GM19023 (cell line): ENCODE measurements around the gene AOPEP.

Experiments used
- ATAC-seq: cut with Tn5 transposase; IDR thresholded peaks from one replicate; pipeline ENCODE4 v1.9.1; 2021; ENCODE audit warnings: mild to moderate bottlenecking, moderate library complexity; ENCODE audit not compliant: unreplicated experiment

The AOPEP gene

DNA sequence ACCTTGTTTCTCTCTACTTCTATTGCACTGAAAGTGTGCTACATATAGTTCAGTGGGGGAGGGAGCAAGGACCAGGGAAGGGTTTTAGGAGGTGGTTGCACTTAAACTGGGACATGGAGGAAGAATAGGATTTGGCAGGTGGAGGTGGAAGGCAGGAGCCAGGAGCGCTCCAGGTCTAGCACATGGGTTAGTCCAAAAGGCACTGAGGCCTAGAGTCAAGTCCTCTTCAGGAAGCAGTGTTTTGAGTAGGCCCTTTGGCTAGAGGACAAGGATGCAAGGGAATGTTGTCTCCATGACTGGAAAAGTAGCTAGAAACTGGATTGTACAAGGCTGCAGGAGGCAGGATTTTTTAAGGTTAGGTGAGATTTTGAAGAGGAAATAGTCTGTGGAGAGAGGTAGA is 31.5 kb downstream of the AOPEP start:
- no peak for ATAC-seq

DNA sequence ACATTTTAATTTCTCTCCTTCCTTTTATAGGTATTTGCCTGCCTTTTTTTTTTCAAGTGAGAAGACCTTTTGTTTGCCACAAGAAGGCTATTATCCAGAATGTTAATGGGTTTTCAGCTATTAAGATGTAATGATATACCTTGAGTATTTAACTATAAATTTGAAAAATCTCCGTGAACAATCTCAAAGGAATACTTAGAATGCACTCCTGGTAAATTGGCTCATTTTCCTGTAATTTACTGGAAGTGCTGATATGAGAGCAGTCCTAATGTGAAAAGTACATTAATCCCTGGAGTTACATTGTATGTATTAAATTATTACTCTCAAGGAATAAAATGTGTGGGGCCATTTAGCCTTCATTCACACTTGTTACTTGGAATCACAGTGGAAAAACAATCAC is 32.4 kb downstream of the AOPEP start:
- ATAC-seq = no peak

DNA sequence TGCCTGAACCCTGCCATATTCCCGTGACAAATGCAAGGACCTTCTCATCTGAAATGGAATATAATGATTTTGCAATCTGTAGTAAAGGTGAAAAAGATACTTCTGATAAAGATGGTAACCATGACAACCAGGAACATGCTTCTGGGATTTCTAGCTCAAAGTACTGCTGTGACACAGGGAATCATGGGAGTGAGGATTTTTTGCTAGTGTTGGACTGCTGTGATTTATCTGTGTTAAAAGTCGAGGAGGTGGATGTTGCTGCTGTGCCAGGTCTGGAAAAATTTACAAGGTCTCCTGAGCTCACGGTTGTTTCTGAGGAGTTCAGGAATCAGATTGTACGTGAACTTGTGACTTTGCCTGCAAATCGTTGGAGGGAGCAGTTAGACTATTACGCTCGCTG is 33.5 kb downstream of the AOPEP start:
- no peak for ATAC-seq

DNA sequence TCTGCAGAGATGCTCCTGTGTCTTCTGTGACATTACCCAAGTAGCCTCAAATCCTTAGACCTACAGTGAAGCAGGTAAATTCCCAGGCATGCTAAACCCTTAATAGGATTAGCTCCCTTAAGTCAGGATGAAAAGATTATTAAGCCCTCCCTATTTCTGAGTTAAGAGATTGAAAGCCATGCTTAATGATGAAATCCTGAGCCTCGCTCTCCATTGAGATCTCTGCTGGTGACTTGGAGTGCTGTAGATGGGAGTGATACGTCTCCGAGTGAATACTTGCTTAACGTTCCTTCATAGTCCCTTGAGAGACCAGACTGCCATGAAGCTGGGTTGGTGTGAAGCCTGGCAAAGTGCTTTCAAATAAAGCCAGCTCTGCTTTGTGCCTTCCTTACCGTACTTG is 34.2 kb downstream of the AOPEP start:
- ATAC-seq = no peak

DNA sequence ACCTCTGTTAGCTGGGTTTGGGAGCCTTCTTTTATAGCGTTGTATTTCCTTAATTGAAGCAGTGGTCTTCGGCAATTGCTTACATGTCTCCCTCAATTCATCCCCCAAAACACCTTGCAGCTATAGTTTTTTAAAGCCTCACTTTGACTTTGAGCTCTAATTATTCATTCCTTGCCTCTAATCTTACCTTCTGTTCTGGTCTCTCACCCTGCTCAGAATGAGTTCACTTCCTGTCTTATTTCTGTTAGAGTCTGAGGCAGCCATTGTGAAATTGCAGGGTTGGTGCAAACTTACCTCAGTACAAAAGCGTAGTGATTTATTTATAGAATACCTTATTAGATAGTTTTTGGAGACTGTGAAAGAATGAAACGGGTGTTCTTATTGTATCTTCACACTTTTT is 35.0 kb downstream of the AOPEP start:
- ATAC-seq = no peak

DNA sequence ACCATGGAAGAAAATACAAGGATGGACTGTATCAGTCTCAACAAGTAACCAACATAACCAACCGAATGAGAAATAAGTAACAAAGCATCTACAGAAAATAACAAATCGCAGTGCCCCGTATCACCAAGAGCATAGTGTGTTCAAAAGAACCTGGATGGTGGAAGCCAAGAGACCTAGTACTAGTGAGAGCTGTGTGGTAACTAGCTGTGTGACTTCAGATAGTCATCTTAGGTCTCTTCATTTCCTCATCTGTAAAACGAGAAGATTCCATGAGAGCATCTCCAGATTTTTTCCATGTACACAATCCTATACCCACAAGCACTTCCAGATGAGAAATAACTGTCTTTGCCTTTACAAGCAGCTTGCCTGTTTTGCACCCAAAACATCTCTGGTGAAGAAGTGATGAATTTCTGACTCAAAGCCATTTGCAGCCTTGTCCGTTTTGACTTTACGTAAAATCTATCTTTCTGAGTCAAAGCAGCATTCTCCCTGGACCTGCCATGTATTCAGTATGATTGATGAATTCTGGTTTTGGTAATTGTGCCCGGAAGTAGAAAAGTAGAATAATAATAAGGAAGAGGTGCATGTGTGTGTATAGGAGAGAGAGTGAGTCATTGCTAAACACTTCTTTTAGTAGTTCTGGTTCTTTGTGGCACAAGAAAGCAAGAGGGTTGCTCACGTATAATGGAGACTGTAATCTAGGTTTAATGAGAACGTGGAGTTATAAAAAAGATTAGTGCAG is 41.0 kb downstream of the AOPEP start:
- ATAC-seq = no peak

DNA sequence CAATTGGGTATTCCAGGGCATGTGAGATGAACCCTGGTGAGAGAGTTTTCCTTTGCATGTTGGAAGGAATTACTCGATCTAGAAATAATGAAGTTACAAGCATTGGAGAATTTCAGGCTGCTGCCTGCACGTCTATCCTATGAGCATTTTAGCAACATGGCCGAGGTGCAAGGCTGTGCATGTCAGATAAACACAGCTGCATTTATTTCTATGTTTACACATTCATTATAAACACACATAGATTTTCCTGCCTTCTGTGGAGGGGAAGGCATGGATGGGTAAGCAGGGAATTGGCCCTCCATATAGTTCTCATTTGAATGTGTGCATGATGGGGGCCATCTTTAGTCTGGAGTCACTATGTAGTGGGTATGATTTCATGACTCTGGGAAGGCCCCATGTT is 42.3 kb downstream of the AOPEP start:
- ATAC-seq = no peak

DNA sequence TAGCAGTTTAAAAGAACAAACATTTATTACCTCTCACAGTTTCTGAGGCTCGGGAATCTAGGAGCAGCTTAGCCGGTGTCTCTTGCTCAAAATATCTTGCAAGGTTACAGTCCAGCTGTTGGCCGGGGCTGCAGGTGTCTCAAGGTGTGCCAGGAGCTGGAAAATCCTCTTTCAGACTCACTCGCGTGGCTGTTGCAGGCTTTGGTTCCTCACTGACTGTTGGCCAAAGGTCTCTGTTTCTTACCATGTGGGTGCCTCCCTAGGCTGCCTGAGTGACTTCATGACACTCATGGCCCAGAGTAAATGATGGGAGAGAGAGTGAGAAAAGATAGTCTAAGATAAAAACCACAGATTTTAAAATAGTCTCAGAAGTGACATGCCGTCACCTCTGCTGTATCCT is 43.8 kb downstream of the AOPEP start:
- no peak for ATAC-seq

DNA sequence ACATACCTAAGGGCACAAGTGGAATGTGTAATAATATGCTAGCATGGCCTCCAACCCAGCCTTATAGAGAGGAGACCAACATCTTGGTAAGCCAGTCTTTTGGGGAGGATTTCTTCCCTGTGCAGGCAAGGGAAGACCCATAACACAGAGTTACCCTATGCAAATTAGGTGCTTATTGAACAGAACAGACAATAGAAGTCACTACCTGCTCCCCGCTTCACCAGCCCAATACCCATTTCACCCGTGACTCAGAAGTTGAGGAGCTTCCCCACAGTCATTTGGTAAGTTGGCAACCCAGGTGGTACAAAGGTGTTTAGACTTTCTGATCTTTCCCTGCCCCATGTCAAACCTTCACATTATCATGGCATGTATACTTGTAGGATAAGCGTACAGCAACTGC is 44.6 kb downstream of the AOPEP start:
- no peak for ATAC-seq

DNA sequence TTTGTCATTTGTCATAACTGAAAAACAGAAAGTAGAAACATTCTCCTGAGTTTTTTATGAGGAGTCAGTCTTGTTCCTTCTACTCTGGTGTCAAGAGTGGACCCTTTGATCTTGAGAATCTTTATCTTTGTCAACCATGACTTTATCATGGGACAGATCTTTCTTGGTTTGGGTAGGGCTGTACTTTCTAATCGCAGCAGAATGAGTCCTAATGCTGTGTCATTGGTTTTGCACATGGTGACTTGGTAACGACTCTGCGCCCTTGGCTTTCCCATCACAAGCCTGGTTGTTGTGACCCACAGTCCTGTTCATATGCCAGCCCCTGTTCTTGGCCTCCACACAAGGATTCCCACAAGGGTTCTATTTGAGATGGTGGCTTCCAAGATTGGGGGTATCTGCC is 45.6 kb downstream of the AOPEP start:
- no peak for ATAC-seq

DNA sequence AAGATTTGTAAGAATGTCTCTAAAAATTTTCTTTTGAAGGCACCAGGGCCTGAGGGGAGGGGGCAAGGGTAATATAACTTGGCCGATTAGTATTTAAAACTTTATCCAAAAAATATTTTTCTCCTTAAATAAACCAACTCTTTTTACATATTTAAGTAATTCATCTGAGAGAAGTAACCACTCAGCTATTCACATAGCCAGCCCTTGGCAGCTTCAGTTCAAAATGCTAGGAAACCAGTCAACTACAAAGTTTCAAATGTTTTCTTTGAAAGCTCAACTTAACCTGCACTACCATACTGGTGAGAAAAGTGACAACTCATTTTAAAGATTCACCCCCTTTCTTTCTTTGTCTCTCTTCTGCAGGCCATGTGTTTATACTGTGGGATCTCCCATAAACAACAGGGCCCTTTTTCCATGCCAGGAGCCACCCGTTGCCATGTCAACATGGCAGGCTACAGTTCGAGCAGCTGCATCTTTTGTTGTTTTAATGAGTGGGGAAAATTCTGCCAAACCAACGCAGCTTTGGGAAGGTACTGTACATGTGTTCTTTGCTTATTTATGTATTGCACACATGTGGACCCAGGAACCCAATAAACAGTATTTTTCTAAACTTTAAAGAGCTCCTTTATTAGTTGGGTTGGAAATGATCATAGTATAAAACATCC is 46.3 kb downstream of the AOPEP start:
- no peak for ATAC-seq

DNA sequence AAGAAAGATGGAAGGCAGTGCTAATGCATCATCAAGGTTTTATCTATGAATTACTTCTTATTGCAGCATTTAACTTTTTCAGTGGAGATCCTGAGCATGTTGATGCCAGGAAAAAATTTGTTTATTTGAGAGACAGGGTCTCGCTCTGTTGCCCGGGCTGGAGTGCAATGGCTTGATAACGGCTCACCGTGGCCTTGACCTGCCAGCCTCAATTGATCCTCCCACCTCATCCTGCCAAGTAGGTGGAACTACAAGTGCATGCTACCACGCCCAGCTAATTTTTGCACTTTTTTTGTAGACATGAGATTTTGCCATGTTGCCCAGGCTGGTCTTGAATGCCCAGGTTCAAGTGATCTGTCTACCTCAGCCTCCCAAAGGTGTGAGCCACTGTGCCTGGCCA is 47.2 kb downstream of the AOPEP start:
- no peak for ATAC-seq

DNA sequence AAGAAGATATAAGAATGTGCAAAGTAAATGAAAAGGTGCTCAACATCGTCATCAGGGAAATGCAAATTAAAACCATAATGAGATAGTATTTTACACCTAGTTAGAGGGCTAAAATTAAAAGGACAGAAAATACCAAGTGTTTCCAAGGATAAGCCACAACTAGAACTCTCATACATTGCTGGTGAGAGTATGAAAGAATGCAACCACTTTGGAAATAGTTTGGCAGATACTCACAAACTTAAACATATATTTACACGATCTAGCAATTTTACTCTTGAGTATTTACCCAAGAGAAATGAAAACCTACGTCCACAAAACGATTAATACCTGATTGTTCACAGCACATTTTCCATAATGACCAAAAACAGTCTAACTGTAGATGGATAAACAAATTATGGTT is 51.5 kb downstream of the AOPEP start:
- no peak for ATAC-seq

DNA sequence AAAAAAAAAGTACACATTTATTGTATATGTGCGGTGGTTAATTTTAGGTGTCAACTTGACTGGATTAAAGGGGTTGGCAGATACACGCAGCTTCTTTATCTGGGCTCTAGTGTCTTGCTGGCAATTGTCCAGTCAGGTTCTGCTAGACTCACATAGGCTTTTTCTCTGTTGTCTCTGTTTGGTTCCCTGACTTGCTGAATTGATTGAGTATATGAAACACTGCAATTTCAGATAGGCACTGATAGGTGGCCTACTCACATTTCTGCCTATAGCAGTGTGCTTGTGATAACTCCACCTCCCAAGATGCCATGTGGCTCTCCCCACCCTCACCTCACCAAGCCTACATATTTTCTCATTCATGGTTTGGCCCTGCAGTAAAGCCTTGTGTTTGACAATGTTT is 52.5 kb downstream of the AOPEP start:
- no peak for ATAC-seq

DNA sequence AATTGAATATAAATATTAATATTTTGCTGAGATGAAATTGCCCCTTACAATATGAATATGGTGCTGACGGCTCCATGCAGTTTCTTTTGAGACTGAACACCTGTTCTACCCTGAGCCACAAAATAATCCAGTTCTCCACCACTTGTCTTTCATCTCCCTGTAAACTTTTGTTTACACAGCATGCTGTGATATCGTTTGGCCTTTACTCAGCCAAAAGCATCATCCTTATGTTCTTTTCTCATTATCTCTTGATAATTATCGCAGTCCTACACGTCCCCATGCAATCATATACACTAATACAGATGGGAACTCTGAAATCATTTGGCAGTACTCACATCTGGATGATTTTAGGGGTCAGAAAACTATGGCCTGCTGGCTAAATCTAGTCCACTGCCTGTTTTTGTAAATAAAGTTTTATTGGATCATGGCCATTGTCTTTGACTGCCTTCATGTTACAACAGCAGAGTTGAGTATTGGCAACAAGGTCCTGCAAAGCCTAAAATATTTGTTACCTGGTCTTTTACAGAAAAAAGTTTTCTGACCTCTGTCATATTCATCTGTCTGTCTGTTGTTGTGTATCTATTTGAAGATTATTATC is 53.3 kb downstream of the AOPEP start:
- no peak for ATAC-seq

DNA sequence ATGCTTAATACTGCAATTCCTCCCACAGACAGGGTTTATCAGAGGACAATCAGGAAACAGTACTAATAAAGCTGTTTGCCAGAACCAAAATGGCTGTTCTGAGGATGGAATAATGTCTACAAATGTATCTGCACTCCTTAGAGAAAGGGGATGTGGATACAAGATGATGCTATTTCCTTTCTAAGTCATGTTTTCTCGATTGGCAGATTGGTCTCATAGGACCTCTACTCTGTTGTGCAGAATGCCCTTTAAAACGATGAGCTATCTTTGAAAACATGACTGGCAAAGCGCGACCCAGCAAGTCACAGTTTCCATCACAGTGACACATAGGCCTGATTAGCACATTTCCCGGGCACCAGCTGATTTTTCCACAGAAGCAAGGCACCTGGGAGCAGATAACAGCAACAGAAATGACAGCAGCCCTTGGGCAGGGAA is 54.0 kb downstream of the AOPEP start:
- ATAC-seq = no peak

DNA sequence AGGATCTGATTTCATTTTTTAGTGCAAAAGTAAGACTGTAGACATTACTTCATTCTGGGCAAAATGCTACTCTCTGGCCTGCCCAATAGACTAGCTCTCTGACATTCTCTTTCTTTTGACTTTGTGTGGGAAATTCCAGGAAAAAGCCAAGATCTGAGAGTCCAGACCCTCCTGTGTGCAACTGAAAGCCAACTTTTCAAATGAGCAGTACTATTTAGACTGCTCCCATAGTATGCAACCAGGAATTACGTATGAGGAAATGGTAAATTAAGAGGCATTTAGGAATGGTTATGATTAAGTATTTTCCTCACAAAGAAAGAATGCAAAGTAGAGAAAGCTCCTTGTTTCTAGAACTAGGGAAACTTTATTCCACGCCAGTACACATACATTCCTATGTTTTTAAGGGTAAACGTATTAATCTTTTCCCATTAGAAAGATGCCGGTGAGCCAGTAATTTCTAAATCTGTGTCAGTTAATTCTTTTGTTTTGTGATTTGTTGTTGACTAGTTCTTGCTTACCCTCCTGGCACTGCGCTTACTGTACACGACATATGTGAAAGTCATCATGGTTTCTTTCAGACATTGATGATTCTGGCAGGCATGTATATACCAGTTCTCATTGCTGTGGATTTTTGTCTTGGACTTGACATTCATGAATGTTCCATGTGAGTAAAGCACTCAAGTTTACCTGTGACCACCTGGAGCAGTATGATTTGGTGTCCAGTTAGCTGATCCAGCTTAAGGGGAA is 56.0 kb downstream of the AOPEP start:
- ATAC-seq = no peak

DNA sequence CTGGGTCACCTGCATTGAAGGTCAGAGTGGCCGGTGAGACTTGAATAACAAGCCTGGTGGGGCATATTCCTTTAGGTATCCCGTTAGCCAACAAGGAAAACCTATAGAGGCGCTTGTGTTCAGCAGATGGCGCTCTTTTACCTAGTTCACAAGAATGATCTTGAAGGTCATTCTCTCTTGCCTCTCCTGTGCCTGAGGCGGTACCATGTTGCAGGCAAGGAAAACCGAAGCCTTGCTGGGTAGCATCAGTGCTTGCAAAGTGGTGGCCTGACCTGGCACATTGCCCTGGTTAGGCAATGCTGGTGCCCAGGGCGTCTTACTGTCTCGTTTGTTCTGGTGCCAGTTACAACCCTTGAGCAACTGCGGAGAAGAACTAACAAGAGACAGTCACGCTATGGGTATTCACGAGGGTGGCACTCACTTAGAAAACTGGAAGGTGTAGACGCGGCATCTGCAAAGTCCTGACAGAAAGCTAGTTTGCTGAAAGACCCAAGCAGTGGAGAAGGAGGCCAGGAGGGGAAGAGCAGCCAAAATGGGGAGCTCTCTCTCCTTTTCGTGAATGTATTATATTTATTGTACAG is 56.7 kb downstream of the AOPEP start:
- no peak for ATAC-seq

DNA sequence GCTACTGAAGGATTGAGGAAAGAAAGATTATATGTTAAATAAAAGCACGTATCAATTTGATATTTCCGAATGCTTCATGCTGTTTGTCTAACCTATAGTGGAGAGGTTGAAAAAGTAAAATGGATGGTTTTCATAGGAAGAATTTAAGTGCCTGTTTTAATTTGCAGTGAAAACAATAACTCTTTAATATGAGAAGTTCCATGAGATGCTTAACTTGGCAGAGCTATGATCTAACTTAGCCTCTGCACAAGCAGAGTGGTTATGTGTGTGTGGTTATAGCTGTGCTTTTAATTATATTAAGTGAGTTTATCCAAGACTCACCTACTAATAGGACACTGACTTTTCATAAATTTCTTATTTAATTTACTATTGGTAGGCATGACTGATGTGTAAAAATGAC is 57.4 kb downstream of the AOPEP start:
- no peak for ATAC-seq

DNA sequence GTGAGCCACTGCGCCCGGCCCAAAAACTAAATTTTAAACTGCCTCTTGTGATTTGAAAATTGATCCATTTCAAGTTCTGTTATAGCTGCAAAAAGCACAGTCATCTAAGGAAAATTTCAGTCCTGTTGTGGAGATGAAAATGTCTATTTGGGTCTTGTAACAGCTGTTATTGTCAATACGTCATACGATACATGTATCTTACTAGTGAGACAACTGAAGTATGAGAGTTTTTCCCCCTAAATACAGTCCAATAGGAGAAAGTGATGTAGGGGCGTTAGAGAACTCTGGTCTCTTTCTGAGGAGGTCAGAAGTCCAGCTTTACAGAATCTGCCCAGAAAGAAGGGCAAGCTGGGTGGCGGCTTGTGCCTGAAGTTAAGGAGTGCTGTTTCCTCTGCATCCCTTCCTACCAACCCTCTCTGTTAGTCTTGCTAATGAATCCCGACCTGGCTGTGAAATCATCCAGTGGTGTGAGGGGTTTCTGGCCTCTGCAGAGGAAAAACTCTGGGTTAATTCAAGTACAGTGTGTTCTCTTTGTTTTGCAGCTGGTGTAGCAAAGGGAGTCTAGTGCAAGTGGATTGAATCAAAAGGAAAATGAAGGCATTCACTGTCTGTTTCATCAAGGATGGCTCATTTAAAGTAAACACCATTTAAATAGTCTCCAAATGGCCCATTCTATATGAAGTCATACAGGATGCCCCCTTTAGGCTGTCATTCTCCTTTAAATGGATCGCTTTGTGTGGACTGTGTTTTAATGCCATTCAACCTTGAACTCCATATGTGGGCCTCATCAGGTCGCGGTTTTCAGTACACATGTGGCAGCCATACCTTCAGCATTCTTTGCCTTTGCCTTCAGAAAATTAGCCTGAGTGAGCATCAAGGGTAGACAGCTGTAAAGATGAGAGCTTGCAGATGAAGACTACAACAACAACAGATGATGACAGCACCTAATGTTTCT is 59.0 kb downstream of the AOPEP start:
- ATAC-seq = no peak
